Measurements from ENCODE around the gene MTX1.

The MTX1 gene

DNA sequence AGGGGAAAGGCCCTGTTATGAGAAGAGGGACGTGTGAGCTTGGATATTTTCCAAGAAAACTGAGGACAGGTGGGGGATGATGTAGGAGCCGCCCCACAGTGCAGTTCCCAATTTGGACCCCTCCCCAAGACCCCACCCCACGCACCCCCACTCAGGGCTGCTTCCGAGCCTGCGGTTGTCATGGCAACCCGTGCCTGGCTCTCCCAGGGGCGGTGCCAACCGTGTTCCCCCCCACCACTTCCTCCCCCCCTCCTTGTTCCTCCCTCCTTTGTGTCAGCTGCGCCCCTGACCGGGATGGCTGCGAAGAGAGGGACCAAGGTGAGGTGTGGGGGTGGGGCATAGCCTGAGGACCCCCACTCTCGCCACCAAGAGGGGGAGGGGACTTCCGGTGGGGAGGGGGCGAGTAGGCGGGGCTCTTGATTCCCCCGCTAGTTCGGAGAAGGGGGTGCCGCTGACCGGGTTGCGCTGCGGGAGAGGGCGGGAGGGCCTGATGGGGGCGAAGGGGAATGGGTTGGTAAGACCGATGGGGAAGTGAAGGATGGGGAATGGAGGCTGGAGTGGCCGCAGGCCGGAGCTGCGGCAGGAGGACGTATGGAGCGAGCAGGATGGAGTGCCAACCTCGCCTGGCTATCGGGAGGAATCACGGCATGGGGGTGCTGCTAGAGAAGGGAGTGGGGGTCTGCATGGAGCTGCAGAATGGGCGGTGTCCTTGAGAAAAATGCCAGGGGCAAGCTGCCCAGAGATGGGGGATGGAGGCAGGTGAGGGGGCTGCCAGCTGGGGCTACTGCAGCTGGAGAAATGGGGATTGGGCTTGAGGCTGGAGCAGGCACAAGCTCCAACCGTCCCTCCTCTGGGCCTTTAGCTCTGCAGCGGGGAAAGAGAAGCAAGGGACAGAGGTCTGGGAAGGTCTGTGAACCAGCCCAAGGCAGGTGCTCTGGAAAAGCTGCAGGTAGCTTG is 33.9 kb upstream of the MTX1 start:
- DNase-seq: peak; percentile 51

DNA sequence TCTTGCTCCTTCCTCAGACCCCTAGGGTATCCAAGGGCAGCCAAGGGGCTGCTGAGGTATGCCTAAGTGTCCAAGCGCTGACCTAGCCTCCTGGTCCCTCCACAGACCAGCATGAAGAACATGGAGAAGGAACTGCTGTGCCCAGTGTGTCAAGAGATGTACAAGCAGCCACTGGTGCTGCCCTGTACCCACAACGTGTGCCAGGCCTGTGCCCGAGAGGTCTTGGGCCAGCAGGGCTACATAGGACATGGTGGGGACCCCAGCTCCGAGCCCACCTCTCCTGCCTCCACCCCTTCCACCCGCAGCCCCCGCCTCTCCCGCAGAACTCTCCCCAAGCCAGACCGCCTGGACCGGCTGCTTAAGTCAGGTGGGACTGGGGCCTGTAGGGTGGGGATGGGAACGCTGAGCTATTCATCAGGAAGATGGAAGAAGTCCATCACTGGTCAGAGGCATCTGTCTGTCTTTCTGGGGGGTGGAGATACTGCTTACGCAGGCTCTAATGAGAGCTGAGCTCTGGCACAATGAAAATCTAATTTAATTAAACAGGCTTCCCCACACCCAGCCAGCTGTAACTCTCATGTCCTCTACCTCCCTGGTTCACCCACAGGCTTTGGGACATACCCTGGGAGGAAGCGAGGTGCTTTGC is 33.1 kb upstream of the MTX1 start:
- DNase-seq: no peak

DNA sequence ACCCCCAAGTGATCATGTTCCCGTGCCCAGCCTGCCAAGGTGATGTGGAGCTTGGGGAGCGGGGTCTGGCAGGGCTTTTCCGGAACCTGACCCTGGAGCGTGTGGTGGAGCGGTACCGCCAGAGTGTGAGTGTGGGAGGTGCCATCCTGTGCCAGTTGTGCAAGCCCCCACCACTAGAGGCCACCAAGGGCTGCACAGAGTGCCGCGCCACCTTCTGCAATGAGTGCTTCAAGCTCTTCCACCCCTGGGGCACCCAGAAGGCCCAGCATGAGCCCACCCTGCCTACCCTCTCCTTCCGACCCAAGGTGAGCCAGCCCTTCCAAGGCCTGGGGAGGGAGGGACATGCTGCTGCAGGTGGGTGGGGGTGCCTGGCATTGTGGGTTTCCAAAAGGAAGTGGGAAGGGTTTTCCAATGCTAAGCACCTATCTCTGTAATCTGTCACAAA is 32.5 kb upstream of the MTX1 start:
- no peak for DNase-seq

DNA sequence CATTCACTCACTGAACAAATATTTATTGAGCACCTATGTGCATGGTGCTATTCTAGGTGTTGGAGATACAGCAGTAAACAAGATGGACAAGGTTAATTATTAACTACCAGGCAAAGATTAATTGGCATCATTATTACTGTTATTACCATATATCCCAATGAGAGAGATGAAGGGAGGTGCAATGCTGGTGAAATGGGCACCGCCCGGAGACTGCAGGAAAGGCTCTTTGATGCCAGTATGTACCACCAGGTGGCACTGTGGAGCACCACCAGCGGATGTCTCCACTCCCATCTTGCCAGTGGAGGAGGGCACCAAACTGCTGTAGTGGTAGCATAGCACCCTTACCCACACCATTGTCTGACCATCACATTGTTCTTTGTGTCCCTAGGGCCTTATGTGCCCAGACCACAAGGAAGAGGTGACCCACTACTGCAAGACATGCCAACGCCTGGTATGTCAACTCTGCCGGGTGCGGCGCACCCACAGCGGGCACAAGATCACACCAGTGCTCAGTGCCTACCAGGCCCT is 31.9 kb upstream of the MTX1 start:
- DNase-seq: peak; percentile 86

DNA sequence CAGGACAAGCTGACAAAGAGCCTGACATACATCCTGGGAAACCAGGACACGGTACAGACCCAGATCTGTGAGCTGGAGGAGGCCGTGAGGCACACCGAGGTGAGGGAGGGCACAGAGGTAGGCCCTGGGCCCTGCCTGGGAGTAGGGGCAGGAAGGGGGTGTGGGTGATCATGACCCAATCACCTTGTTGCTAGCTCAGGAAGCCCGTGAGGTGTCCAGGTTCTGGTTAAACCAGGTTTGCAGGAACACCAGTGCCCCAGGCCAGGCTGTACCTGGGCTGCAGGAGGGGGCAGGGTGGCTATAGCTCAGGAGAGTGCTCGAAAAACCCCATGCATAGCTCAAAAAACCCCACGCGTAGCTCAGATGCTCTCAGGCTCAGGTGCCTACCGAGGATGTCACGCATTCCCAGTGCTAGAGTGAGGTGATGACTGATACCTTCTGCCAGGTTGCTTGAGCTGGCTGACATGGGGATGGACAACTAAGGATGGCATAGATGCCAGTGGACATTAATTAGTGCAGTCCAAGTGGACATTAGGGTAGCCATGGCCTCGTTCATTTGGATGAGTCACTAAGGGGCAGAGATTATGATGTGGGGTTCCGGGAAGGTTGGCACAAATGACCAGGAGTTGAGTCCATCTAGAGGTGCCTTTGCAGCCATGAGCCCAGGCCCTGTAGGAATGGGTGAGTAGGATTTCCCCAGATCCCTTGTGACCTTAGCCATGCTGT is 31.1 kb upstream of the MTX1 start:
- DNase-seq: no peak

DNA sequence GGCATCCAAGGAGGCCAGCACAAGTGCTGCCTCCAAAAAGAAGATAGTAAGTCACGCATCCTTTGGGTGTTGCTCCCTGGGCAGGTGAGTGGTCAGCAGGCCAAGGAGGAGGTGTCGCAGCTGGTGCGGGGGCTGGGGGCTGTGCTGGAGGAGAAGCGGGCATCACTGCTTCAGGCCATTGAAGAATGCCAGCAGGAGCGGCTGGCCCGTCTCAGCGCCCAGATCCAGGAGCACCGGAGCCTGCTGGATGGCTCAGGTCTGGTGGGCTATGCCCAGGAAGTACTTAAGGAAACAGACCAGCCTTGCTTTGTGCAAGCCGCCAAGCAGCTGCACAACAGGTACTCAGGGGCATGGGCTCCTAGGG is 30.6 kb upstream of the MTX1 start:
- no peak for DNase-seq

DNA sequence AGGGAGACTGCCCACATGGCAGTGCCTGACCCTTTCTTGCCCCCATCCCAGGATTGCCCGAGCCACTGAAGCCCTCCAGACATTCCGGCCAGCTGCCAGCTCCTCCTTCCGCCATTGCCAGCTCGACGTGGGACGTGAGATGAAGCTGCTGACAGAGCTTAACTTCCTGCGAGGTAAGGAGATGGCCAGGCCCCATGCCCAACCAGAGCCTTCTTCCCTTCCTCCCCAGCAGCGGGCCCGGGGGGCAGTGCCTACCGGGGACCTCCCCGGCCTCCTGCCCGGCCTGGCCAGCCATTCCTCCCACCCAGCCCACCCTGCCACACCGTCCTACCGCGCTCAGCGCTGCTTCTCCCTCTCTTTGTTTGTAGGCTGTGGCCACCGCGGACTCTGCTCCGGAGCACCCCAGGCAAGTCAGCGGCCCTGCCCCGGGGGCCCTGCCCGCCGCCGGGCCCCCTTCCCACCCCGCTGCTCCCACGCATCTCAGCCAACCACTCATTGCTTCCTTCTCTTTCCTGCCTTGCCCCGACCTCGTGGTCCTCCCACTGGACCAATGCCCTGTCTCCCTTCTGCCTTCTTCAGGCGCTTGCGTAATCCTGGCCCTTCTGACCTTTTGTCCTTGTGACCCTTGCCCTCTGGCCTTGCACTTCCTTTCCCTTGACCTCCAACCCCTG is 29.9 kb upstream of the MTX1 start:
- DNase-seq: no peak

DNA sequence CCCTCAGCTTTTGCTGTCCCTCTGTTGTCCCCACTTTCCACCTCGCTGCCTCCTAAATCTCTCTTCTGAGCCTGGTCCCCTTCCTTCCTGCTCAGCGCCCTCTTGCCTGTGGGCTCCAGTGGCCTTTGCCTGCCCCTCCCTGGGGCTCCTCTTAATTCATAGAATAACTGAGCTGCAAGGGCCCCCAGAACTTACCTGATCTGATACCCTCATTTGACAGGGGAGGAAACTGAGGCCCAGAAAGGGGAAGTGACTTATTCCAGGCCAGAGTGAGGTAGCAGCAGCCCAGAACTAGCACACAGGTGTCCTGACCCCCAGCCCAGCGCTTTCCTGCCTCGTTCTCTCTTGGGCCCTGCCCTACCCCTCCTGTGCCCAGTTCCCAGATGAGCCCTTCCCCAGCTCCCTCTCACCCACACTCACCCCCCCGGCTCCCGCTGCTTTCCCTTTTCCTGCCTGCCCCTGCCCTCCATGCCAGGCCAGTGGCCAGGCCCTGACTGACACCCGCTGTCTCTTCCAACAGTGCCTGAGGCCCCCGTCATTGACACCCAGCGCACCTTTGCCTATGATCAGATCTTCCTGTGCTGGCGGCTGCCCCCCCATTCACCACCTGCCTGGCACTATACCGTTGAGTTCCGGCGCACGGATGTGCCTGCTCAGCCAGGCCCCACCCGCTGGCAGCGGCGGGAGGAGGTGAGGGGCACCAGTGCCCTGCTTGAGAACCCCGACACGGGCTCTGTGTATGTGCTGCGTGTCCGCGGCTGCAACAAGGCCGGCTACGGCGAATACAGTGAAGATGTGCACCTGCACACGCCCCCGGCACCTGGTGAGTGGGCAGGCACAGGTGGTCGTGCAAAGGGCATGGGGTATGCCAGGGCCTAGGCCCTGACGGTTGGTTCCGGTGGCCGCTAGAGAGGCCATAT is 29.1 kb upstream of the MTX1 start:
- DNase-seq: no peak

DNA sequence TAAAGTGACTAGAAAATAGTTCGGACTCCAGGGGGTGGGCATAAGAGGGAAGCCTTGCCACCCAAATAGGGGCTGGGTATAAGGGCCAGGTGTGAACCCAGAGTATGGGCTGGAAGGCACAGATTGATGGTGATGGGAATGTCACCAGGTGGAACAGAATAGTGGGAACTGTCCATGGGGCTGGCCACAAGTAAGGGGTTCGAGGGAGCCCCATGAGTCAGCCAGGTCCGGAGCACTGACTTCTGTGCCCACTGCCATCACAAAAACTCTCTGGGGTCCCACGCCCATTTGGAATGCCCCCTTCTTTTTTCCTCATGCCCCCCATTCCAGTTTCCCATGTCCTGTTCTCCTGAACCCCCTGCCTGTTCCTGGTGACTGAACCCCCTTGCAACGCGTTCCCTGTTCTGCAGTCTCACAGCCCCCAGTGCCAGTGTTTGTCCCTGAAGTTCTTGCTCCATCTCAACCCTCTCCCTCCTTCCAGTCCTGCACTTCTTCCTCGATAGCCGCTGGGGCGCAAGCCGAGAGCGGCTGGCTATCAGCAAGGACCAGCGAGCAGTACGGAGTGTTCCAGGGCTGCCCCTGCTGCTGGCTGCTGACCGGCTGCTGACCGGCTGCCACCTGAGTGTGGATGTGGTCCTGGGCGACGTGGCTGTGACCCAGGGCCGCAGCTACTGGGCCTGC is 27.0 kb upstream of the MTX1 start:
- DNase-seq: no peak

DNA sequence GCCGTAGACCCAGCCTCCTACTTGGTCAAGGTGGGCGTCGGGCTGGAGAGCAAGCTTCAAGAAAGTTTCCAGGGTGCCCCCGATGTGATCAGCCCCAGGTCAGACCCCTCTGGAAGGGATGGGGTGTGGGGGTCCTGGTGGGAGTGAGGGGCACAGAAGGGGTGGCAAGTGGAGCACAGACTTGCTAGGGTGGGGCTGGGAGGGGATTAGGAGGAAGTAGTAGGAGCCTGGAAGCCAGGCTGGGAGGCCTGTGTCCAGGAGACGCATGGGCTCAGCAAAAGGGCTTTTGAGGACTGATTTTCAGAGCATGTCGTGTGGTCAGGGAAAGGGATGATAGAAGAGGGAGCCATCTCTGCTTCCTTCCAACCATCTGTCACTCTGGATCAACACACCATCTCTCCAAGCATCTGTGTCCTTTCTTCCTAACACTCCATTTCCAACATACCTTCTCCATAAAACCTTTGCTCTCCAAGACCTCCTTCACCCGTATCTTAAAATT is 26.4 kb upstream of the MTX1 start:
- DNase-seq: no peak

DNA sequence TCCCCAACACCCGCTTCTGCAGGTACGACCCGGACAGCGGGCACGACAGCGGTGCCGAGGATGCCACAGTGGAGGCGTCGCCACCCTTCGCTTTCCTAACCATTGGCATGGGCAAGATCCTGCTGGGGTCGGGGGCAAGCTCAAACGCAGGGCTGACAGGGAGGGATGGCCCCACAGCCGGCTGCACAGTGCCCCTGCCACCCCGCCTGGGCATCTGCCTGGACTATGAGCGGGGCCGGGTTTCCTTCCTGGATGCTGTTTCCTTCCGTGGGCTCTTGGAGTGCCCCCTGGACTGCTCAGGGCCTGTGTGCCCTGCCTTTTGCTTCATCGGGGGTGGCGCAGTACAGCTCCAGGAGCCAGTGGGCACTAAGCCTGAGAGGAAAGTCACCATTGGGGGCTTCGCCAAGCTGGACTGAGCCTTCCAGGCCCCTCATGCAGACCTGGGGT is 24.7 kb upstream of the MTX1 start:
- DNase-seq: no peak

DNA sequence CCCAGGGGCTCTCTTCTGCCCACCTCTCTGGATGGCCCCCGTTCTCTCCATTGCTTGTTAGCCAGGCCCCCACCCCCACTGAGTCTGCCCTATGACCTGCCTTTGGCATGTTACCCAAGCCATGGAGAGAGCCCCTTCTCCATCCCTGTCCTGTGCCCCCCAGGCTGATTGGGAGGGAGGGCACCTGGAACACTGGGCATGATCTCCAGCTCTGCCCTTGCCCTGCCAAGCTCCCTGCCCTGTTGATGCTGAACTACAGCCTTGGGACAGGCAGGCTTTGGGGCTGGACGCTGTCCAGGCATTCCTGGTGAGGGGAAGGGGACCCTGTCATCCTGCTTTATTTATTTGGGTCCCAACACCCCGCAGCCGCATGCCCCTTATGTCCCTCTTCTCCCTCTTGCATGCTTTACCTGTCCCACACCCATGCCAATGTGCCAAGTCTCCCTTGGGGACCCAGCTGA is 24.1 kb upstream of the MTX1 start:
- DNase-seq: no peak

DNA sequence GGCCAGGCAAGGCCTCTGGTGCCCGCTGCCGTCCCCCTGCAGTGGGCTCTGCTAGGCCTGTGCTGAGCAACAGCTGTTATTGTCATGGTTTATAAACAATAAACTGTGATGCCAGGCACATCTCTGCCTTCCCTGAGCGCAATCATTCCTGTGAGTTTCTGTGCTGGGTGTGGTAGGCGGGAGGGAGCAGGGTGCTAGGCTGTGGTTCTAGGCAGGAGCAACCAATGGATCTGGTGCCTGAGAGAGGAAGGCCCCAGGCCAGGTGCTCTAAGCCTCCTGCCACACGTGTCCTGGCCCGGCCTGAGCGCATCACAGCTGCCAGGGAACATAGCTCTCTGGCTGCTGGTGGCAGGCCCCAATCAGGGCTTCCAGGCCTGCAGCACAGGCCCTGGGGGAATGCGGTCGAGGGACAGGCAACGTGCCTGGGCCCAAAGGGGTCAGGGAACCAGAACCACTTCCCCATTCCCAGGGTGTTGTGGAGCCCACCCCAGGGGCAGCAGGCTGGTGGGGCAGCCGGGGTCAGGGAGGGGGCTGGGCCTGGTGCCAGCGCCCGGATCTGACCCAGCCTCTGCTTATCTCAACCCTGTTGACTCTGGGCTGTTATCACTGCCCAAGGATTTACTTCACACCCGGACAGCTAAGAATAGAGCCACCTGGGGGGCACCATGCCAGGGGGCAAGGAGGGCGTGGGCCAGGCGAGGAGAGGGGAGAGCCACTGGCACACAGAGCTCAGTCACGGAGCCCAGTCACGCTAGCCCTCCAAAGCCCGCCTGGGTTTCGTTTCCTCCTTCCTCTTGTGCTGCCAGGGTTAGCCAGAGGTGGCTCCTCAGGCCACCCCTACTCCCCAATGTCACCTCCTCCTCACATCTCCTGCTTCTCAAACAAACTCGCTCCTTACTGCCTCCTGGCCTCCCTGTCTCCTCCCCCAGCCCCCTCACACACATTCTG is 23.4 kb upstream of the MTX1 start:
- DNase-seq: no peak

DNA sequence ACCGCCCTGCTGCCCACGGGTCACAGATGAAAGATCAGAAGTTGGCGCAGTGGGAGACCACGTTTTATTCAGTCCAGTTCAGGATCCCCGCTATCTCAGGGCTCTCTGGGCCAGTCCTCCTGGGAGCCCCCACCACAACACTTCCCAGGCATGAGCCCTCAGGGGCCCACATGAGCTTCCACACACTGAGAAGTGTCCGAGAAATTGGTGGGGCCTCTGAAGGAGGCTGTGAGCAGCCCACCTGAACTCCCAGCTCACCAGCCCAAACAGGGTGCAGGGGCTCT is 22.8 kb upstream of the MTX1 start:
- DNase-seq: no peak

DNA sequence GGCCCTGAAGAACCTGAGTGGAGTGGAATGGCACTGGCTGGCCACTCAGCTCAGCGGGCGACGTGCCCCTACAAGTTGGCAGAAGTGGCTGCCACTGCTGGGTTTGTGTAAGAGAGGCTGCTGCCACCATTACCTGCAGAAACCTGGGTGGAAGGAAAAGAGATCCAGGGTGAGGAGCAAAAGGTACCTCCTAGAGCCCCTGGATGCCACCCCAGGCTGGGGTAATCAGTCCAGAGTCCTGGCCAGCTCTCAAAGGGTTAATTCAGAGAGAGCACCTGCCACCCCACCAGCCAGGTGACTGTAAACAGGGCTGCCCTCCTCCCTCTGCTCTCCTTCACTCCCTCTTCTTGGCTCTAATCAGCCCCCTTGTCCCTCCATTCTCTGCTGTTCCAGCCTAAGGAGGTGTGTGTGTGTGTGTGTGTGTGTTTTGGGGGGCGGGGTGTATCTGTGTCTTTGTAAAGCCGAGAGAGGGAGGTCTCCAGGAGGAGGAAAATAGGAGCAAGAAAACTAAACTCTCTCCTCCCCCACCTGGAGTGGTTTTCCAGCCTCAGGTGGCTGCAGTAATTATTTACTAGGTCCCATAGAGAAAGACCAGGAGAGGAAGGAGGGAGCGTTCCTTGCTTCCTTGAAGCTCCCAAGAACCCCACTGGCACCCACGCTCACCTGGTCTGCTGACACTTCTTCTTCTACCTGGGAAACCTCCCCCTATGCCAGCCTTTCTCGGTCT is 22.3 kb upstream of the MTX1 start:
- no peak for DNase-seq

DNA sequence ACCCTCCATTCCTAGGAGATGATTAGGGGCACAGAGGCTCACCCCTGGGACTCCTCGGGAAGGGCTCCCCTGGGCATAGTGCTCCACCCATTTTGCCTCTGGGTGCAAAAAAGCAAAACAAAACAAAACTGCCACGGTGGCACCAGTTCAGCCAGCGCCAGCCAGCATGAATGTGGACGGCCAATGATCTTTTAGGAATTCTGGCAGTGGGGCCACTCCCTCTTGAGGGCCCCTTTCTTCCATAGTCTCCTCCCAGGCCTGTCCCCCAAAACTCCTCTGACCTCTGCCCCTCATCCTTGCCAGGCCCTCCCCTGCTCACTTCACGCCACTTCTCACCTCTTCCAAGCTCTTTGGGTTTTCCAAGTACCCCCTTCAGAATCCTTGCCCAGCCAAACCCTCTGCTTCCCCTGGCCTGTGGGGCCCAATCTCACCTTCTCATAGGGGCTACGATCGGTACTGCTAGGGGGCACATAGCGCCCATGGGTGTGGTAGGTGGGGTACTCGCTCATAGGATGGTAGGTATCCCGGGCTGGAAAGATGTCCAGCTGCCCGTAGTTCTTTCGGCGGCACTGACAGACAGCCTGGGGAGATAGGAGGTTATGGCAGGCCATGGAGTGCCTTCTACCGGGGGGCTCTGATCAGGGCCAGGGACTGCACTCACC is 21.6 kb upstream of the MTX1 start:
- no peak for DNase-seq

DNA sequence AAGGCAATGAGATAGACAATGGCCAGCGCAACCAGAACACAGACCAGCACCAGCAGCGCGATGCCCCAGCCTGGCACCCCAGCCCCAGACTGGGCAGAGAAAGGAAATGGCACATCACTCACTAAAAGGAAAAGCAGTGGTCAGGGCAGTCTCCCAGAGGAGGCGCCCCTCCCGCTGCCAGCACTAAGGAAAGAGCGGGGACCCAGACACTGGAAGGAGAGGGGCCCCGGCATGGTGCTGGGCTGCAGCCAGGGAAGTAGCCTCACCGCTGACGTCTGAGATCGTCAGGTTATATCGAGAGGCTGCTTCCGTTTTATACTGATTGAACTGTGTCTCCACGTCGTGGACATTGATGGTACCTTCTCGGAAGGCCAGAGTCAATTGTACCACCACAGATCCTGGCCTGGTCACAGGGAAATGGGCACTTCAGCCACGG is 21.0 kb upstream of the MTX1 start:
- no peak for DNase-seq

DNA sequence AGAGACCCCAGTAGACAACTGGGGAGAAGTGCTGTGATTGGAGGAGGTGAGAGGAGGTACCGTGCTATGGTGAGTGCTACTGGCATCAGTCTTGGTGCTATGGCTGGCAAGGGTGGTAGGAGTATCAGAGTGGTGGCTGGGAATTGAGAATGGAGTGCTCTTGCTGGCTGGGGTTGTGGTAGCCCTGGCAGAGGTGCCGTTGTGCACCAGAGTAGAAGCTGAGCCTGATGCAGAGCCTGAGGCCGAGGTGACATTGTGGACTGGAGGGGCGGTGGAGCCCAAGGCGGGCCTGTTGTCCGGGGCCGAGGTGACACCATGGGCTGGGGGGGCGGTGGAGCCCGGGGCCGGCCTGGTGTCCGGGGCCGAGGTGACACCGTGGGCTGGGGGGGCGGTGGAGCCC is 20.2 kb upstream of the MTX1 start:
- no peak for DNase-seq
